Esophagus squamous epithelium (tissue), 4 donors: Measurements from ENCODE around the gene IL1RAPL1.

ENCODE experiments used
- POLR2A ChIP-seq, 4 donors: fragments of 450-650 bp; IDR thresholded peaks; one replicate each; pipeline ENCODE4 v1.6.1; 2017; ENCODE audit warnings: antibody characterized with exemption in 4 of 4, mild to moderate bottlenecking in 4 of 4, moderate library complexity in 3 of 4
- TF ChIP-seq, protein P1 (sequence below), 6 experiments: fragments of 450-650 bp in 4 of 6; fragments of 200-600 bp in 2 of 6; sonication (generic) in 2 of 6; IDR thresholded peaks; one replicate each; pipeline ENCODE4 v1.5.1; 2016 to 2019; ENCODE audit warnings: antibody characterized with exemption in 6 of 6, mild to moderate bottlenecking in 4 of 6, moderate library complexity in 4 of 6

DNA sequence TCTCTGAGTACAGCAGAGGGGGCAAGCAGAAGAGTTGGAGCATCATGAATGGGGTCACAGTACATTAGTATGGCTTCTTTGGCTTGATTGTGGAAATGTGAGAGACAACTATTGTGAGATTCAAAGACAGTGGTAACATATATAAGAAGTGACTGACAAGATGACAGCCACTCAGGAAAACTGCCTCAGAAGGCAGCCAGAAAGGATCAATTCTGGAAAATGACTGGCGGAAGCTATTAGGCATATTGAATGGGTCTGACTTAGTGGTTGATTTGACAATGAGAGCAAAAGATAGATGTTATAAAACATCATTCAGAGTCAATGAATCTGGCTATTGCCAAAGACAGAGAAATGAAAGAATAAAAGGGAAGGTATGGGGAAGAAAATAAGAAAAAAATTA lies 1282.6 kb downstream of the IL1RAPL1 start:
- TF ChIP-seq, protein P1, sequence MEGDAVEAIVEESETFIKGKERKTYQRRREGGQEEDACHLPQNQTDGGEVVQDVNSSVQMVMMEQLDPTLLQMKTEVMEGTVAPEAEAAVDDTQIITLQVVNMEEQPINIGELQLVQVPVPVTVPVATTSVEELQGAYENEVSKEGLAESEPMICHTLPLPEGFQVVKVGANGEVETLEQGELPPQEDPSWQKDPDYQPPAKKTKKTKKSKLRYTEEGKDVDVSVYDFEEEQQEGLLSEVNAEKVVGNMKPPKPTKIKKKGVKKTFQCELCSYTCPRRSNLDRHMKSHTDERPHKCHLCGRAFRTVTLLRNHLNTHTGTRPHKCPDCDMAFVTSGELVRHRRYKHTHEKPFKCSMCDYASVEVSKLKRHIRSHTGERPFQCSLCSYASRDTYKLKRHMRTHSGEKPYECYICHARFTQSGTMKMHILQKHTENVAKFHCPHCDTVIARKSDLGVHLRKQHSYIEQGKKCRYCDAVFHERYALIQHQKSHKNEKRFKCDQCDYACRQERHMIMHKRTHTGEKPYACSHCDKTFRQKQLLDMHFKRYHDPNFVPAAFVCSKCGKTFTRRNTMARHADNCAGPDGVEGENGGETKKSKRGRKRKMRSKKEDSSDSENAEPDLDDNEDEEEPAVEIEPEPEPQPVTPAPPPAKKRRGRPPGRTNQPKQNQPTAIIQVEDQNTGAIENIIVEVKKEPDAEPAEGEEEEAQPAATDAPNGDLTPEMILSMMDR (IDR thresholded peaks at IDR 0.05): no peak
- TF ChIP-seq POLR2A (IDR thresholded peaks at IDR 0.05): no peak
